WTC11 (cell line): ENCODE results near the gene PTPA. TPM values are rescaled to one million over a fixed set of nuclear protein-coding genes. Genes with fewer than 3 reads are reported as not detected.

ENCODE experiments used
- ATAC-seq: fragments of 200-7000 bp; cut with Tn5 transposase; 2 replicates; pipeline ENCODE4 v1.10.0; 2021; ENCODE audit warnings: mild to moderate bottlenecking, moderate library complexity
- CTCF ChIA-PET: fragments of 300-600 bp; sonication (Branson Sonifier 250); formaldehyde crosslinking; loops from one replicate; lab custom pipeline; 2021; ENCODE audit warnings: antibody characterized with exemption; lab: Charles Lee
- POLR2A ChIA-PET: fragments of 350-600 bp; sonication (Branson Sonifier 250); formaldehyde crosslinking; loops from one replicate; lab custom pipeline; 2021; ENCODE audit warnings: antibody characterized with exemption; lab: Charles Lee
- DNase-seq: peaks from one replicate; pipeline ENCODE4 v3.0.0; 2021; ENCODE audit warnings: low spot score
- H3K27ac Mint-ChIP-seq: 2 replicates; pipeline ENCODE4 v1.8.0; 2021; ENCODE audit warnings: mixed read lengths
- H3K27me3 Mint-ChIP-seq: 2 replicates; pipeline ENCODE4 v1.8.0; 2021; ENCODE audit warnings: low read depth, mild to moderate bottlenecking, moderate library complexity, mixed read lengths
- H3K36me3 Mint-ChIP-seq: 2 replicates; pipeline ENCODE4 v1.8.0; 2021; ENCODE audit warnings: mixed read lengths
- H3K4me1 Mint-ChIP-seq: 2 replicates; pipeline ENCODE4 v1.8.0; 2022; ENCODE audit warnings: mixed read lengths
- H3K4me3 Mint-ChIP-seq: 2 replicates; pipeline ENCODE4 v1.8.0; 2021; ENCODE audit warnings: mild to moderate bottlenecking, moderate library complexity, mixed read lengths
- H3K9me3 Mint-ChIP-seq: 2 replicates; pipeline ENCODE4 v1.8.0; 2021; ENCODE audit warnings: mixed read lengths
- ELF4 ChIP-seq: sonication (generic); formaldehyde crosslinking; IDR thresholded peaks from 2 replicates; pipeline ENCODE4 v1.8.1; 2022; ENCODE audit warnings: low read depth, mild to moderate bottlenecking, moderate library complexity, missing genetic modification reagents
- FOXK1 ChIP-seq: sonication (generic); formaldehyde crosslinking; IDR thresholded peaks from 2 replicates; pipeline ENCODE4 v1.8.0; 2022; ENCODE audit warnings: mild to moderate bottlenecking, moderate library complexity, missing genetic modification reagents
- HMGA2 ChIP-seq: fragments of 250-450 bp; sonication (Bioruptor Pico); IDR thresholded peaks from 2 replicates; pipeline ENCODE4 v1.4.0; 2021; ENCODE audit warnings: mild to moderate bottlenecking, moderate library complexity
- MYBL2 ChIP-seq: sonication (generic); formaldehyde crosslinking; IDR thresholded peaks from 2 replicates; pipeline ENCODE4 v1.8.1; 2023; ENCODE audit warnings: mild to moderate bottlenecking, moderate library complexity, missing genetic modification reagents
- NR2C2 ChIP-seq: sonication (generic); formaldehyde crosslinking; IDR thresholded peaks from 2 replicates; pipeline ENCODE4 v1.8.0; 2022; ENCODE audit warnings: mild to moderate bottlenecking, missing genetic modification reagents
- SP1 ChIP-seq: sonication (generic); formaldehyde crosslinking; conservative IDR thresholded peaks from 2 replicates; pipeline ENCODE4 v1.8.1; 2022; ENCODE audit warnings: missing genetic modification reagents
- TEAD4 ChIP-seq: sonication (generic); formaldehyde crosslinking; IDR thresholded peaks from 2 replicates; pipeline ENCODE4 v1.8.0; 2022; ENCODE audit warnings: mild to moderate bottlenecking, missing genetic modification reagents
- ZNF121 ChIP-seq: sonication (generic); formaldehyde crosslinking; IDR thresholded peaks from 2 replicates; pipeline ENCODE4 v1.8.0; 2023; ENCODE audit warnings: missing genetic modification reagents
- ZNF396 ChIP-seq: fragments of 250-450 bp; sonication (Bioruptor Pico); IDR thresholded peaks from 2 replicates; pipeline ENCODE4 v1.8.0; 2021; ENCODE audit warnings: mild to moderate bottlenecking, moderate library complexity, borderline replicate concordance
- total RNA-seq: library from RNA; stranded (reverse); gene quantifications from 3 replicates; pipeline ENCODE4 v1.2.3, GENCODE V29; 2021
- TF ChIP-seq, protein P1 (sequence below): sonication (generic); formaldehyde crosslinking; IDR thresholded peaks from 2 replicates; pipeline ENCODE4 v1.8.1; 2022; ENCODE audit warnings: missing genetic modification reagents, borderline replicate concordance
- TF ChIP-seq, protein P2 (sequence below): sonication (generic); formaldehyde crosslinking; IDR thresholded peaks from 2 replicates; pipeline ENCODE4 v1.8.0; 2022; ENCODE audit warnings: mild to moderate bottlenecking, missing genetic modification reagents
- TF ChIP-seq, protein P3 (sequence below): sonication (generic); formaldehyde crosslinking; IDR thresholded peaks from 2 replicates; pipeline ENCODE4 v1.8.0; 2023; ENCODE audit warnings: missing genetic modification reagents, mild to moderate bottlenecking, borderline replicate concordance
- TF ChIP-seq, protein P4 (sequence below): sonication (generic); formaldehyde crosslinking; conservative IDR thresholded peaks from 2 replicates; pipeline ENCODE4 v1.8.1; 2023; ENCODE audit warnings: mild to moderate bottlenecking, low read depth, missing genetic modification reagents, moderate library complexity
- TF ChIP-seq, protein P5 (sequence below): fragments of 250-450 bp; sonication (Bioruptor Pico); conservative IDR thresholded peaks from 2 replicates; pipeline ENCODE4 v1.9.0; 2021; ENCODE audit warnings: mild to moderate bottlenecking
- TF ChIP-seq, protein P6 (sequence below): sonication (generic); formaldehyde crosslinking; IDR thresholded peaks from 2 replicates; pipeline ENCODE4 v1.8.1; 2022; ENCODE audit warnings: mild to moderate bottlenecking, moderate library complexity, missing genetic modification reagents
- TF ChIP-seq, protein P7 (sequence below): sonication (generic); formaldehyde crosslinking; IDR thresholded peaks from 2 replicates; pipeline ENCODE4 v1.8.0; 2022; ENCODE audit warnings: missing genetic modification reagents
- TF ChIP-seq, protein P8 (sequence below): sonication (generic); formaldehyde crosslinking; IDR thresholded peaks from 2 replicates; pipeline ENCODE4 v1.8.0; 2022; ENCODE audit warnings: mild to moderate bottlenecking, missing genetic modification reagents

The PTPA gene
- total RNA-seq, 1 experiment from 2014 or later: 186 TPM

DNA sequence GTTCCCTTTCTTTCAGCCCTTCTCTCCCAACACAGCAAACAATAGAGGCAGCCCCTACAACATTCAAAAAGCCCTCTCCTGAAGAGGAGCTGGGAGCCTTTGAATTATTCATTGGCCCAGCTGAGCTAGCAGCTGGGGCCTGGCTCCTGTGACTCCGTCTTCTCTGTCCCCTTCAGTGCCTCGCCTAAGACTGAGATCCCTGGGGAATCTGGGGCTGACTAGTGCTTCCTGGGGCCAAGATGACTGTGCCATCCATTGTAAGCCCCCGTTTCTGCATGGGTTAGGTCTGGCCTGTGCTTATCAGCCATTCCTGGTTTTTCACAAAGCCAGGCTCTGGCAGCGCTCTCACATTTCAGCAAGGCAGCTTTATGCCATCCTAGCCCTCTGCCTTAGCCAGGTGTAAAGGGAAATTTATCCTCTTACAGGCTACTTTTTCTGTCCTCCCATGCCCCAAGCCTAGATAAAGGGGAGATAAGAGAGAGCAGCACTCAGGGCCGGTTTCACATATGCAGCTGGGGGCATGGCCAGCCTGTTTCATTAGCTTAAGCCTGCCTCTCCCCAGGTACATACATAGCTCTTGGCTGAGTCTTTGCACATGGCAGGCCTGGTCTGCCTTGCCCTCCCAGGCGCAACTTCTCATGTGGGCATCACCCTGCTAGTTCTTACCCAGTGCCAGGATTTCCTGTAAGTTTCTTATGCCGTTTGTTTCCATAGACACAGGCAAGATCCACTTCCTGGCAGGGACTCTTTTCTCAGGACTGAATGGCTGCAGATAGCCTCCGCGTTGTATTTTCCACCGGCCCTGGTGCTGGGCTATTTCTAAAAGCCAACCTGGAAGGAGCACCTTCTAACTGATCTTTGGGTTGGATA is 15.8 kb downstream of the PTPA start:
- H3K4me1 Mint-ChIP-seq: peaks cover 30% of the 10 kb centered on the region
- DNase-seq (peak; percentile 43), ATAC-seq (peak; percentile 89)
- POLR2A ChIA-PET: interaction anchor here (0.7 to 1.5 kb wide), 7 partner anchors 13 to 207 kb away, joined by 3 to 5 read pairs (median 4); partner anchors contain the start of genes CRAT and PTPA
- CTCF ChIA-PET: interaction anchor here (0.7 to 3.8 kb wide), 10 partner anchors 12 to 1009 kb away, joined by 3 to 33 read pairs (median 6); partner anchors contain the start of gene SH3GLB2
- peaks cover 48% of the 10 kb centered on the region for H3K36me3 Mint-ChIP-seq
- peak overlapping the region; percentile 93 for H3K27ac Mint-ChIP-seq
- H3K27me3 Mint-ChIP-seq: no peaks in the 10 kb centered on the region
- H3K9me3 Mint-ChIP-seq: 0 out of 2 replicates have a peak, but pooled peaks cover 4% of the 10 kb centered on the region
- H3K4me3 Mint-ChIP-seq: peak overlapping the region; percentile 31
- TF ChIP-seq TEAD4 (CRISPR knock-in tag) (no peak), HMGA2 (CRISPR knock-in tag) (no peak), FOXK1 (CRISPR knock-in tag) (no peak), NR2C2 (CRISPR knock-in tag) (no peak), ZNF121 (CRISPR knock-in tag) (0 out of 2 replicates have a peak, but pooled peaks have one; percentile 4), MYBL2 (CRISPR knock-in tag) (no peak), ELF4 (no peak), SP1 (CRISPR knock-in tag) (no peak), ZNF396 (no peak)
- TF ChIP-seq, protein P1, sequence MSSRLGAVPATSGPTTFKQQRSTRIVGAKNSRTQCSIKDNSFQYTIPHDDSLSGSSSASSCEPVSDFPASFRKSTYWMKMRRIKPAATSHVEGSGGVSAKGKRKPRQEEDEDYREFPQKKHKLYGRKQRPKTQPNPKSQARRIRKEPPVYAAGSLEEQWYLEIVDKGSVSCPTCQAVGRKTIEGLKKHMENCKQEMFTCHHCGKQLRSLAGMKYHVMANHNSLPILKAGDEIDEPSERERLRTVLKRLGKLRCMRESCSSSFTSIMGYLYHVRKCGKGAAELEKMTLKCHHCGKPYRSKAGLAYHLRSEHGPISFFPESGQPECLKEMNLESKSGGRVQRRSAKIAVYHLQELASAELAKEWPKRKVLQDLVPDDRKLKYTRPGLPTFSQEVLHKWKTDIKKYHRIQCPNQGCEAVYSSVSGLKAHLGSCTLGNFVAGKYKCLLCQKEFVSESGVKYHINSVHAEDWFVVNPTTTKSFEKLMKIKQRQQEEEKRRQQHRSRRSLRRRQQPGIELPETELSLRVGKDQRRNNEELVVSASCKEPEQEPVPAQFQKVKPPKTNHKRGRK: no peak
- TF ChIP-seq, protein P2, sequence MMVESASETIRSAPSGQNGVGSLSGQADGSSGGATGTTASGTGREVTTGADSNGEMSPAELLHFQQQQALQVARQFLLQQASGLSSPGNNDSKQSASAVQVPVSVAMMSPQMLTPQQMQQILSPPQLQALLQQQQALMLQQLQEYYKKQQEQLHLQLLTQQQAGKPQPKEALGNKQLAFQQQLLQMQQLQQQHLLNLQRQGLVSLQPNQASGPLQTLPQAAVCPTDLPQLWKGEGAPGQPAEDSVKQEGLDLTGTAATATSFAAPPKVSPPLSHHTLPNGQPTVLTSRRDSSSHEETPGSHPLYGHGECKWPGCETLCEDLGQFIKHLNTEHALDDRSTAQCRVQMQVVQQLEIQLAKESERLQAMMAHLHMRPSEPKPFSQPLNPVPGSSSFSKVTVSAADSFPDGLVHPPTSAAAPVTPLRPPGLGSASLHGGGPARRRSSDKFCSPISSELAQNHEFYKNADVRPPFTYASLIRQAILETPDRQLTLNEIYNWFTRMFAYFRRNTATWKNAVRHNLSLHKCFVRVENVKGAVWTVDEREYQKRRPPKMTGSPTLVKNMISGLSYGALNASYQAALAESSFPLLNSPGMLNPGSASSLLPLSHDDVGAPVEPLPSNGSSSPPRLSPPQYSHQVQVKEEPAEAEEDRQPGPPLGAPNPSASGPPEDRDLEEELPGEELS (CRISPR knock-in tag): 0 out of 2 replicates have a peak, but pooled peaks have one; percentile 22
- TF ChIP-seq, protein P3, sequence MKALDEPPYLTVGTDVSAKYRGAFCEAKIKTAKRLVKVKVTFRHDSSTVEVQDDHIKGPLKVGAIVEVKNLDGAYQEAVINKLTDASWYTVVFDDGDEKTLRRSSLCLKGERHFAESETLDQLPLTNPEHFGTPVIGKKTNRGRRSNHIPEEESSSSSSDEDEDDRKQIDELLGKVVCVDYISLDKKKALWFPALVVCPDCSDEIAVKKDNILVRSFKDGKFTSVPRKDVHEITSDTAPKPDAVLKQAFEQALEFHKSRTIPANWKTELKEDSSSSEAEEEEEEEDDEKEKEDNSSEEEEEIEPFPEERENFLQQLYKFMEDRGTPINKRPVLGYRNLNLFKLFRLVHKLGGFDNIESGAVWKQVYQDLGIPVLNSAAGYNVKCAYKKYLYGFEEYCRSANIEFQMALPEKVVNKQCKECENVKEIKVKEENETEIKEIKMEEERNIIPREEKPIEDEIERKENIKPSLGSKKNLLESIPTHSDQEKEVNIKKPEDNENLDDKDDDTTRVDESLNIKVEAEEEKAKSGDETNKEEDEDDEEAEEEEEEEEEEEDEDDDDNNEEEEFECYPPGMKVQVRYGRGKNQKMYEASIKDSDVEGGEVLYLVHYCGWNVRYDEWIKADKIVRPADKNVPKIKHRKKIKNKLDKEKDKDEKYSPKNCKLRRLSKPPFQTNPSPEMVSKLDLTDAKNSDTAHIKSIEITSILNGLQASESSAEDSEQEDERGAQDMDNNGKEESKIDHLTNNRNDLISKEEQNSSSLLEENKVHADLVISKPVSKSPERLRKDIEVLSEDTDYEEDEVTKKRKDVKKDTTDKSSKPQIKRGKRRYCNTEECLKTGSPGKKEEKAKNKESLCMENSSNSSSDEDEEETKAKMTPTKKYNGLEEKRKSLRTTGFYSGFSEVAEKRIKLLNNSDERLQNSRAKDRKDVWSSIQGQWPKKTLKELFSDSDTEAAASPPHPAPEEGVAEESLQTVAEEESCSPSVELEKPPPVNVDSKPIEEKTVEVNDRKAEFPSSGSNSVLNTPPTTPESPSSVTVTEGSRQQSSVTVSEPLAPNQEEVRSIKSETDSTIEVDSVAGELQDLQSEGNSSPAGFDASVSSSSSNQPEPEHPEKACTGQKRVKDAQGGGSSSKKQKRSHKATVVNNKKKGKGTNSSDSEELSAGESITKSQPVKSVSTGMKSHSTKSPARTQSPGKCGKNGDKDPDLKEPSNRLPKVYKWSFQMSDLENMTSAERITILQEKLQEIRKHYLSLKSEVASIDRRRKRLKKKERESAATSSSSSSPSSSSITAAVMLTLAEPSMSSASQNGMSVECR: no peak
- TF ChIP-seq, protein P4, sequence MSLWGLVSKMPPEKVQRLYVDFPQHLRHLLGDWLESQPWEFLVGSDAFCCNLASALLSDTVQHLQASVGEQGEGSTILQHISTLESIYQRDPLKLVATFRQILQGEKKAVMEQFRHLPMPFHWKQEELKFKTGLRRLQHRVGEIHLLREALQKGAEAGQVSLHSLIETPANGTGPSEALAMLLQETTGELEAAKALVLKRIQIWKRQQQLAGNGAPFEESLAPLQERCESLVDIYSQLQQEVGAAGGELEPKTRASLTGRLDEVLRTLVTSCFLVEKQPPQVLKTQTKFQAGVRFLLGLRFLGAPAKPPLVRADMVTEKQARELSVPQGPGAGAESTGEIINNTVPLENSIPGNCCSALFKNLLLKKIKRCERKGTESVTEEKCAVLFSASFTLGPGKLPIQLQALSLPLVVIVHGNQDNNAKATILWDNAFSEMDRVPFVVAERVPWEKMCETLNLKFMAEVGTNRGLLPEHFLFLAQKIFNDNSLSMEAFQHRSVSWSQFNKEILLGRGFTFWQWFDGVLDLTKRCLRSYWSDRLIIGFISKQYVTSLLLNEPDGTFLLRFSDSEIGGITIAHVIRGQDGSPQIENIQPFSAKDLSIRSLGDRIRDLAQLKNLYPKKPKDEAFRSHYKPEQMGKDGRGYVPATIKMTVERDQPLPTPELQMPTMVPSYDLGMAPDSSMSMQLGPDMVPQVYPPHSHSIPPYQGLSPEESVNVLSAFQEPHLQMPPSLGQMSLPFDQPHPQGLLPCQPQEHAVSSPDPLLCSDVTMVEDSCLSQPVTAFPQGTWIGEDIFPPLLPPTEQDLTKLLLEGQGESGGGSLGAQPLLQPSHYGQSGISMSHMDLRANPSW (CRISPR knock-in tag): no peak
- TF ChIP-seq, protein P5, sequence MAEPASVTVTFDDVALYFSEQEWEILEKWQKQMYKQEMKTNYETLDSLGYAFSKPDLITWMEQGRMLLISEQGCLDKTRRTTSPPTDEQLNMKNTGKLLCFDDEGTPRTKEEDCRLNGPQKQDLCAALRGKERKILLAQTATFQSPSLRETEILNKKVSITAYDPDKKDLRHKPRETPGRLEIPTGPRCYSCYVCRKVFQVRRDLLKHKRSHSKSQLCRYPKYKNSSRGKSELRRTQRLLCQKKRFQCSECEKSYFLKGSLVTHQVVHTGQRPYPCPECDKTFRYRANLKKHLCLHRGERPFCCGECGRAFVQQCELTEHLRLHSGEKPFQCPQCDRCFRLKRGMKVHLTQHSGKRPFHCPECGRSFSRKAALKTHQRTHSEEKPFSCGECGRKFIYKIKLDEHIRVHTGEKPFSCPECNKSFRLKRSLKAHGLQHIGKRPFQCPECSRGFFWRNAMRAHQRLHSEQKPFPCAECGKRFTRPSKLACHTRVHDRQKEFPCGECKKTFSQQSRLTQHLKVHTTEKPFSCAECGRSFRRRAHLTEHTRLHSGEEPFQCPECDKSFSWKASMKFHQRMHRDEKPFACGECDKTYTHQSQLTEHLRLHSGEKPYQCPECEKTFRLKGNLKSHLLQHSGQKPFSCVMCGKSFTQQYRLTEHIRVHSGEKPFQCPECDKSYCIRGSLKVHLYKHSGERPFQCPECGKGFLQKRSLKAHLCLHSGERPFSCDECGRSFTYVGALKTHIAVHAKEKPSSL (CRISPR knock-in tag): no peak
- TF ChIP-seq, protein P6, sequence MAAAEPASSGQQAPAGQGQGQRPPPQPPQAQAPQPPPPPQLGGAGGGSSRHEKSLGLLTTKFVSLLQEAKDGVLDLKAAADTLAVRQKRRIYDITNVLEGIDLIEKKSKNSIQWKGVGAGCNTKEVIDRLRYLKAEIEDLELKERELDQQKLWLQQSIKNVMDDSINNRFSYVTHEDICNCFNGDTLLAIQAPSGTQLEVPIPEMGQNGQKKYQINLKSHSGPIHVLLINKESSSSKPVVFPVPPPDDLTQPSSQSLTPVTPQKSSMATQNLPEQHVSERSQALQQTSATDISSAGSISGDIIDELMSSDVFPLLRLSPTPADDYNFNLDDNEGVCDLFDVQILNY (CRISPR knock-in tag): no peak
- TF ChIP-seq, protein P7, sequence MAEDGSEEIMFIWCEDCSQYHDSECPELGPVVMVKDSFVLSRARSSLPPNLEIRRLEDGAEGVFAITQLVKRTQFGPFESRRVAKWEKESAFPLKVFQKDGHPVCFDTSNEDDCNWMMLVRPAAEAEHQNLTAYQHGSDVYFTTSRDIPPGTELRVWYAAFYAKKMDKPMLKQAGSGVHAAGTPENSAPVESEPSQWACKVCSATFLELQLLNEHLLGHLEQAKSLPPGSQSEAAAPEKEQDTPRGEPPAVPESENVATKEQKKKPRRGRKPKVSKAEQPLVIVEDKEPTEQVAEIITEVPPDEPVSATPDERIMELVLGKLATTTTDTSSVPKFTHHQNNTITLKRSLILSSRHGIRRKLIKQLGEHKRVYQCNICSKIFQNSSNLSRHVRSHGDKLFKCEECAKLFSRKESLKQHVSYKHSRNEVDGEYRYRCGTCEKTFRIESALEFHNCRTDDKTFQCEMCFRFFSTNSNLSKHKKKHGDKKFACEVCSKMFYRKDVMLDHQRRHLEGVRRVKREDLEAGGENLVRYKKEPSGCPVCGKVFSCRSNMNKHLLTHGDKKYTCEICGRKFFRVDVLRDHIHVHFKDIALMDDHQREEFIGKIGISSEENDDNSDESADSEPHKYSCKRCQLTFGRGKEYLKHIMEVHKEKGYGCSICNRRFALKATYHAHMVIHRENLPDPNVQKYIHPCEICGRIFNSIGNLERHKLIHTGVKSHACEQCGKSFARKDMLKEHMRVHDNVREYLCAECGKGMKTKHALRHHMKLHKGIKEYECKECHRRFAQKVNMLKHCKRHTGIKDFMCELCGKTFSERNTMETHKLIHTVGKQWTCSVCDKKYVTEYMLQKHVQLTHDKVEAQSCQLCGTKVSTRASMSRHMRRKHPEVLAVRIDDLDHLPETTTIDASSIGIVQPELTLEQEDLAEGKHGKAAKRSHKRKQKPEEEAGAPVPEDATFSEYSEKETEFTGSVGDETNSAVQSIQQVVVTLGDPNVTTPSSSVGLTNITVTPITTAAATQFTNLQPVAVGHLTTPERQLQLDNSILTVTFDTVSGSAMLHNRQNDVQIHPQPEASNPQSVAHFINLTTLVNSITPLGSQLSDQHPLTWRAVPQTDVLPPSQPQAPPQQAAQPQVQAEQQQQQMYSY (CRISPR knock-in tag): peak; percentile 86
- TF ChIP-seq, protein P8, sequence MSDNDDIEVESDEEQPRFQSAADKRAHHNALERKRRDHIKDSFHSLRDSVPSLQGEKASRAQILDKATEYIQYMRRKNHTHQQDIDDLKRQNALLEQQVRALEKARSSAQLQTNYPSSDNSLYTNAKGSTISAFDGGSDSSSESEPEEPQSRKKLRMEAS (CRISPR knock-in tag): peak; percentile 32; the same call in 1 of the 2 replicates
